Activated naive CD4-positive, alpha-beta T cell (primary cell): Measurements from ENCODE around the gene MEGF11.

Experiments
- DNase-seq, 4 experiments: peaks; one replicate each; lab custom pipeline; 2025; lab: John Stamatoyannopoulos, UW

MEGF11 gene

DNA sequence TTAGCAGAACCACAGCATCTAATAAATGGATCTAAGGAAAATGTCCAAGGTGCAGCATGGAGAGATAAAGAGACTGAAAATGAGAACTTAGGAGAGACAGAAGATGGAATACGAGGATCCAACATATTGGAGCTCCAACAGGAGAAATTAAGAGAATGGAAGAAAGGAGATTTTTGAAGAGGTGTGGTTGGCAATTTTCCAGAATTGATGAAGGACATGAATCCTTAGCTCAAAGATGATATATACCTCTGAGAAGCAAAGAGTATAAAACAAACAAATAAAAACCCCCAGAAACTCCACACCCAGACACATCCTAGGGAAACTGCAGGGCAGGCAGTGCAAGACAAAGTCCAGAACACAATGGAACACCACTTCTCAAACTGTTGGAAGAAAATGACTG lies 141.2 kb downstream of the MEGF11 start:
- no peak for DNase-seq

DNA sequence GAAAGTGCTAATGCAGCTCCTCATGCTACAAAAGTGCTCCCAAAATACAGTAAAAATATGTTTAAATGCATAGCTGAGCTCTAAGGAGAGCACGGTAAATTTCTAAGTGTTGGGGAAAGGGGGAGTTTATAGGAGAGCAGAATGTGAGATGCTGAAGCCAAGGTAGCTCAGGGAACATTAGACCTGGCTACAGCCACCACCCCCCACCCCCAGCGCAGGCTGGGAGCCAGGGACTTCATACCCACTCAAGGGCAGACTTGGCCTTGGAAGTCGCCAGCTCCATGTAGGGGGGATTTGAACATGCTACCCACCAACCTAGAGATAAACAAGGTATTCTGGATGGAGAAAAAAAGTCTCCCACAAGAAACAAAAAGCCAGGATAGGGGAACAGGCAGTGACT lies 142.2 kb downstream of the MEGF11 start:
- no peak for DNase-seq

- DNase-seq = no peak
Observed at GRCh38 chr15:66110864-66111263, 142.7 kb downstream of the MEGF11 start.

- DNase-seq = no peak
Observed at GRCh38 chr15:66109826-66110225, 143.7 kb downstream of the MEGF11 start.

- DNase-seq = no peak
Observed at GRCh38 chr15:66108483-66109265, 144.9 kb downstream of the MEGF11 start.

DNA sequence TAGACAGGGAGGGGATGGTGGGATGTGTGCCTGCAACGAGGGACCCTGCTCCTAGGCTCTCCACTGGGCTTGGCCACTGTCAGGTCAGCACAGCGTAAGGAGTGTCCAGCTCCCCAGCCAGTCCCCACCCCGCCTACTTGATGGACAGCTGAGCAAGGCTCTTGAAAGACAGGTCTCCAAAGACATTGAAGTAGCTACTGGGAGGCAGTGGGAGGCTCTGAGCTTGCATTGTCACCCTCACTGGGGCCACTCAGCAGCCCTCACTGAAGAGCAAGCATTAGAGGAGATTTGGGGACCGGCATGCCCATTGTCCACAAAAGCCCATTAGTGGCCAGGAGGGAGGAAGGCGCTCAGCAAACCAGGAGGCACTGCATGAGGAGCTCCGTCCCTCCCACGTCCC lies 146.5 kb downstream of the MEGF11 start:
- no peak for DNase-seq

DNA sequence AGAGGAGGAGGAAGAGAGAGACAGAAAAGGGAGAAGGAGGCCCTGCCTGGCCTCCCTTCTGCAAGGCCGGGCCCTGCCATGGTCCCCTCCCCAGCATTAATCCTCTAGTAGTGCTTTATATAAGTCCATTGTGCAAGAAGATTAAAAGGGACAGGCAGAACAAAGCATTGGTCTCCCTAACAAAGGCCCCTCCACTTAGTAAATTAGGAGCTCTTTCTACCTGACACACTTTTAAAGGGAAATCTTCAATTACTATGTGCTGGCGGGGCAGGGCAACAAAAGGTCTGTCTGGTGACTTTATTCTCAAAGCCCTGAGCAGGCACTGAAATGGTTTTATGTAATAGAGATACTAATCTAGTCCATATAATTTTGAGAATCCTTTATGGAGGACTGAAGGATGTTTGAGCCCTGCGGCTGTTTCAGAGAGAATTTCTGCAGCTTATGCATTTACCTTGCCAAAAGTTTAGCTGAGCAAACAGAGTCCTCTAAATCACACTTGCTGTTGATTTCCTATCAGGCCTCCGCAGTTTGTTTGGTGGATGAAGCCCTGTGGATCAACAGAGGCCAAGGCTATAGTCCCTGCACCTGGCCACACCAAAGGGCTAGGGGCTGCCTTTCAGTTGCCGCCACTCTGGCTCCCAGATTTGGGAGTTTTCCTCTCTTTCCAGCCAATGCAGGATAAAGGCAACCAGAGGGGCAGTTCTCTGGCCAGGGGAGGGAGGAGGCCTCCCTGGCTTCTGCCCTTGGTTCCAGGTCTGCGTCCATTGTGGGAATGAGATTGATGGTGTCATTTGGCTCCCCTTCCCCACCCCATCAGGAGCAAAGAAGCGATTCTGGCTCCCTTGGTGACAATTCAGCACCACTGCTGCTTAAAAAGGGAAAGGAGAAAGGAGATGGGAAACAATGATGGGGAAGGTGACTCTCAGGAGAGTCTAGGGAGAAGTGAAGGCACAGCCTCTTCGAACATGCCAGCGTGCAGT lies 148.0 kb downstream of the MEGF11 start:
- DNase-seq = no peak

- DNase-seq = no peak
Observed at GRCh38 chr15:66103293-66103590, 150.3 kb downstream of the MEGF11 start.

DNA sequence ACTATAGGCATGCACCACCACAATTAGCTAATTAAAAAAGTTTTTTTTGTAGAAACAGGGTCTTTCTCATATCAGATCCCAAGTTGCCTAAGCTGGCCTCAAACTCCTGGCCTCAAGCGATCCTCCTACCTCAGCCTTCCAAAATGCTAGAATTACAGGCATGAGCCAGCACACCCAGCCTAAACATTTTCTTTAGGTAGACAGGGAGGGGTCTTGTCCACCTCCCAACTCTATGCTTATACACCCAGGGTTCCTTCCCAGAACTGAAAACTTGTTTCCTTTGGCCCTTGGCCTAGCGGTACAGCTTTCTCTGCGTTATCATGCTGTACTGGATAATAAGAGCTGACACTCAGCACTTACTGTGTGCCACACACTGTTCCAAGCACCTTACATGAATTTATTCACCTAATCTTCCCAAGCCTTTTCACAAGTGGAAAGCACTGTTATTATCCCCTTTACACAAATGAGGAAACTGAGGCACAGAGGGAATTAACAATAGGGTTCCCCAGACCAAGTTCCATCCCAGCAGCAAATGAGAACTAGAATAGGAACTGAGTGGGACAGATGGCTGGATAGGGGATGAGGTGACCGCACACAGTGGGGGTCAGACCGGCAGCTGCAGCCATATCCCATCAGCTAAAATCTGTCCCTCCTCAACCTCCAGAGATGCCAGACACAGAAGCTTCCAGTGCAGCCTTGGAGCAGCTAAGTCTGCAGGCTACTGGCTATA lies 150.8 kb downstream of the MEGF11 start:
- DNase-seq = no peak

- no peak for DNase-seq
Observed at GRCh38 chr15:66101715-66102395, 151.7 kb downstream of the MEGF11 start.

GRCh38 chr15:66100761-66101160 lies 152.8 kb downstream of the MEGF11 start:
- no peak for DNase-seq

DNA sequence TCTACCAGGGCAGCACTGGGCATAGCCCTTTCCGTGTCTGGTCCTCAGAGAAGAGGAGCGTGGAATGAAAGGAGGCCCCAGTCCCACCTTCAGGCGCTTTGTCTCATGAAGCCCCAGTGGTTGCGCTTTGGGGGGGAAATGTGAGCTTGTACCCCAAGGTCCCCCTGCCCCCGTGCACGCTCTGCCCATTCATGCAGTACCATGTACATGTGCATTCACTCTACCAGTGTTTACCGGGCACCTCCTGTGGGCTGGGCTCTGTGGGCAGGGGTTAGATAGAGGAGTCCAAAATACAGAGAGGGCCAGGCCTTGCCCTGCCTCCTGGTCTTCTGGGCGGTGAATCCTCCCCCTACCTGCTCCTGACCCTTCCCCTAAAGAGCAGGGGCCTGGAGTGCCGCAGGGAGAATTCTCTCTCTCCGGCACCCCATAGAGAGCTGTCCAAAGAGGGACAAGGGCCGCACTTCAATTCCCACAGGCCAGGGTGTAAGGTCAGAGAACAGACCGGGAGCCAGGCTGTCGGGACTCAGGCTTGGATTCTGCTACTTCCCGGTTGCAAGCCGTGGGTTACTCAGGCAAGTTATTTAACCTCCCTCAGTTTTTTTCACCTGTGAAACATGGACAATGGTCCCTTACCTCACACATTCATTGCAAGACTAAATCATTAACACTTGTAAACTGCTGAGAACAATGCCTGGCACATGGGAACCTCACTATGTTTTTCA lies 153.4 kb downstream of the MEGF11 start:
- no peak for DNase-seq

DNA sequence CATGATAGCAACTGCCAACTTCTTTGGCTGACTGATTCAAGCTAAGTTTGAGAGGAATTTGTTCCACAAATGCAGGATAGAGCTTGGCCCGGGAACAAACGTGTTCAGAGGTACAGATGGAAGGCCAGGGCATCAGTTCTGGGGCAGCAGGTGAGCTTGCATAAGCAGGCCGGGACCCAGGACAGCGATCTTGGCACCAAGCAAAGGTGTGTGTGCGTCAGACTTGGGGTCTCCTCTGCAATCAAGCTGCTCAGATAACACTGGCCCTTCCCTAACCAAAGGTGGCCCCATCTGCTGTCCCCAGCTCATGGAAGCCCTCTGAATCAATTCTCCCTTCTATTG lies 155.6 kb downstream of the MEGF11 start:
- DNase-seq = no peak

- no peak for DNase-seq
Observed at GRCh38 chr15:66097151-66098021, 156.2 kb downstream of the MEGF11 start.

- no peak for DNase-seq
Observed at GRCh38 chr15:66096688-66097058, 156.9 kb downstream of the MEGF11 start.

GRCh38 chr15:66095871-66096687 lies 157.5 kb downstream of the MEGF11 start:
- no peak for DNase-seq

DNA sequence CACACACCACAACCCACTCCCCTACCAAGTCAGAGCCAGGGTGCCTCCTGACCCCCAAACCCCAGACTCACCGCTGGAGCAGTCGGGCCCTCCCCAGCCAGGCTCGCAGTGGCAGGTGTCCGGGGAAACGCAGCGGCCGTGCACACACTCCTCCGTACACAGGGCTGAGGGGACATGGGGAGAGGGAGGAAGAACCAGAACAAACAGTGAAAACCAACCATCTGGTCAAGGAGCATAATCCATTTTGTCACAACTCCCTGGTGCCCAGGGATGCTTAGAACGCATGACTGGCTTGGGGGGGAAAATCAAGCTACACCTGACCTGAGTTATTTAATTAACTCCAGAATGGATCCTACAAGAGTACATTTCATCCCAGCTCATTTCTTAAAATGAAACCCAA lies 159.2 kb downstream of the MEGF11 start:
- no peak for DNase-seq

- no peak for DNase-seq
Observed at GRCh38 chr15:66092053-66093016, 161.2 kb downstream of the MEGF11 start.
